Fibroblast of lung (primary cell): Measurements from ENCODE around the gene VDAC2. TPM values are rescaled to one million over a fixed set of nuclear protein-coding genes. Genes with fewer than 3 reads are reported as not detected.
A peak's percentile ranks its signal among the peaks of the same experiment; 100 is the strongest.

Experiments
- DNase-seq, 2 donors: peaks; one replicate each; pipeline versions ENCODE4 v3.0.0 to v3.0.0-alpha.2; 2010; ENCODE audit warnings: low read depth in 2 of 2
- H2AFZ ChIP-seq: 2 replicates; pipeline ENCODE4 v1.5.1; 2012; ENCODE audit warnings: low read length, control low read depth, inconsistent platforms
- H3K27ac ChIP-seq: 2 replicates; pipeline ENCODE4 v1.5.1; 2011; ENCODE audit warnings: low read length, control low read depth; ENCODE audit not compliant: insufficient read depth
- H3K27me3 ChIP-seq: 2 replicates; pipeline ENCODE4 v1.5.1; 2011; ENCODE audit warnings: mild to moderate bottlenecking, low read length; ENCODE audit not compliant: control insufficient read depth, insufficient read depth
- H3K36me3 ChIP-seq: 2 replicates; pipeline ENCODE4 v1.5.1; 2011; ENCODE audit warnings: low read length; ENCODE audit not compliant: control insufficient read depth, insufficient read depth
- H3K4me1 ChIP-seq: 2 replicates; pipeline ENCODE4 v1.5.1; 2011; ENCODE audit warnings: low read length; ENCODE audit not compliant: control insufficient read depth, insufficient read depth; ENCODE audit errors: extremely low read depth
- H3K4me2 ChIP-seq: 2 replicates; pipeline ENCODE4 v1.5.1; 2011; ENCODE audit warnings: low read length, control low read depth; ENCODE audit not compliant: insufficient read depth; ENCODE audit errors: extremely low read depth
- H3K4me3 ChIP-seq, 4 experiments: fragments of 200-600 bp in 1 of 4; sonication (generic) in 1 of 4; replicated peaks in 1 of 4; 2 replicates each; pipeline ENCODE4 v1.5.1; 2011 to 2016; ENCODE audit warnings: low read length in 4 of 4, low read depth in 3 of 4, mild to moderate bottlenecking in 3 of 4, control low read depth in 2 of 4, inconsistent platforms in 1 of 4, mixed read lengths in 1 of 4; ENCODE audit not compliant: insufficient read depth in 1 of 4; ENCODE audit errors: control extremely low read depth in 1 of 4
- H3K79me2 ChIP-seq: 2 replicates; pipeline ENCODE4 v1.5.1; 2012; ENCODE audit warnings: mild to moderate bottlenecking, low read length, inconsistent platforms; ENCODE audit not compliant: control insufficient read depth, insufficient read depth
- H3K9ac ChIP-seq: 2 replicates; pipeline ENCODE4 v1.5.1; 2011; ENCODE audit warnings: mild to moderate bottlenecking, low read length, control low read depth; ENCODE audit not compliant: insufficient read depth
- H3K9me3 ChIP-seq: 2 replicates; pipeline ENCODE4 v1.5.1; 2012; ENCODE audit warnings: low read depth, low read length; ENCODE audit not compliant: control insufficient read depth, insufficient read depth
- H4K20me1 ChIP-seq: 2 replicates; pipeline ENCODE4 v1.5.1; 2011; ENCODE audit warnings: low read length; ENCODE audit not compliant: control insufficient read depth, insufficient read depth; ENCODE audit errors: extremely low read depth
- EZH2 ChIP-seq: IDR thresholded peaks from 2 replicates; pipeline ENCODE4 v1.5.1; 2012; ENCODE audit warnings: low read length, control low read depth, mild to moderate bottlenecking; ENCODE audit errors: missing control alignments
- polyA plus RNA-seq, 2 donors: library from polyadenylated mRNA; depleted of rRNA in 1 of 2; stranded (reverse) in 1 of 2; unstranded in 1 of 2; fragments of >200 nt; gene quantifications; 2 replicates each; pipeline ENCODE4 v1.2.1, GENCODE V29; 2011 to 2012; ENCODE audit warnings: missing spikeins in 1 of 2
- total RNA-seq: library from RNA; depleted of rRNA; stranded (reverse); fragments of >200 nt; gene quantifications from 2 replicates; pipeline ENCODE4 v1.2.1, GENCODE V29; 2014
- TF ChIP-seq, protein P1 (sequence below), 2 donors: IDR thresholded peaks in 1 of 2; conservative IDR thresholded peaks in 1 of 2; 1 replicate in 1 of 2; 2 replicates in 1 of 2; pipeline ENCODE4 v1.5.1; 2011 to 2012; ENCODE audit warnings: low read length in 2 of 2, control low read depth in 1 of 2, inconsistent platforms in 1 of 2, low read depth in 1 of 2, mild to moderate bottlenecking in 1 of 2

Gene VDAC2
- total and polyA plus RNA-seq, 2 donors (not counting 1 experiment from before 2014, with no cell fraction given): 151 to 208 TPM

DNA sequence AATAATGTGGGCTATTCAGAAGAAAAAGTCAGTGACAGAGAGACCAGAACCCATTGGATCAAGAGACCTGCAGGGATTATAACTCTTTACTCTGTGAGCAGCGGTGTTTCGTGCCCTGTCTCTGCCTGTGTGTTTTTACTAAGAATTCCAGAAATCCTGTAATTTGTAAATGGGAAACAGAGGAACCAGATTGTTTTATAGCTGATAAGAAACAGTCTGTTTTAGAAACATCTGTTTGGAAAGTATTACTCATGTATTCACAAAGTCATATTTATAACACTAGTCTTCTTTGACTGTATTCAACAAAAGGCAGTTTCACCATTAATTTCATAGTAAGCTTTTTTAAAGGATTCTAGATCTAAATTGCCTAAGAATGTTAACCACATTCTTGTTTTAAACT is 30.0 kb upstream of the VDAC2 start:
- Histone ChIP-seq H4K20me1 (no peaks in the 10 kb centered on the region), H3K4me1 (peaks cover 2% of the 10 kb centered on the region), H3K9me3 (no peaks in the 10 kb centered on the region), H3K9ac (no peak overlapping the region), H3K4me3 (no peak overlapping the region), H3K79me2 (no peaks in the 10 kb centered on the region), H3K27ac (no peak overlapping the region), H3K27me3 (no peaks in the 10 kb centered on the region), H2AFZ (no peak overlapping the region), H3K4me2 (no peak overlapping the region), H3K36me3 (no peaks in the 10 kb centered on the region)
- DNase-seq: peak in 1 of 2 donors; percentile 60
- no peak for TF ChIP-seq EZH2
- TF ChIP-seq, protein P1, sequence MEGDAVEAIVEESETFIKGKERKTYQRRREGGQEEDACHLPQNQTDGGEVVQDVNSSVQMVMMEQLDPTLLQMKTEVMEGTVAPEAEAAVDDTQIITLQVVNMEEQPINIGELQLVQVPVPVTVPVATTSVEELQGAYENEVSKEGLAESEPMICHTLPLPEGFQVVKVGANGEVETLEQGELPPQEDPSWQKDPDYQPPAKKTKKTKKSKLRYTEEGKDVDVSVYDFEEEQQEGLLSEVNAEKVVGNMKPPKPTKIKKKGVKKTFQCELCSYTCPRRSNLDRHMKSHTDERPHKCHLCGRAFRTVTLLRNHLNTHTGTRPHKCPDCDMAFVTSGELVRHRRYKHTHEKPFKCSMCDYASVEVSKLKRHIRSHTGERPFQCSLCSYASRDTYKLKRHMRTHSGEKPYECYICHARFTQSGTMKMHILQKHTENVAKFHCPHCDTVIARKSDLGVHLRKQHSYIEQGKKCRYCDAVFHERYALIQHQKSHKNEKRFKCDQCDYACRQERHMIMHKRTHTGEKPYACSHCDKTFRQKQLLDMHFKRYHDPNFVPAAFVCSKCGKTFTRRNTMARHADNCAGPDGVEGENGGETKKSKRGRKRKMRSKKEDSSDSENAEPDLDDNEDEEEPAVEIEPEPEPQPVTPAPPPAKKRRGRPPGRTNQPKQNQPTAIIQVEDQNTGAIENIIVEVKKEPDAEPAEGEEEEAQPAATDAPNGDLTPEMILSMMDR (conservative IDR thresholded peaks at IDR 0.05 in 1 of 2, IDR thresholded peaks at IDR 0.05 in 1 of 2; ENCODE audit: low read depth in 1 of 2, low read length in 2 of 2): no peak

DNA sequence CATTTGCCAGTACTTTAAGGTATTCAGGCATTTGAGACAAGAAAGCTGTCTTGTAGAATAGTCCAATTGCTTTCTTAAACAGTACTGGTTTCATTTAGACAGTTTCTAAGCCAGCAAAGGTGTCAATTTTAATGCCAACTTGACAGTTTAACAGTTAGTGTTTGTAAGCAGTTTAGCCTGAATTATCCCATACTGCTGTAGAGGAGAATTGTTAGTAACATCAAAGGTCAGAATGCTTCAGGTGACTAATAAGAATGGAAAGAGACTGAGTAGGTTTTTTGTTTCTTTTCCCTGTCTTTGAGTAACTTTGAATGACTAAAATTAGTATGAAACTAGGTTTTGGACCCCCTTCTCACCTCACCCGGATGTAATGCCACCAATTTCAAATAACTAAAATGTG is 29.5 kb upstream of the VDAC2 start:
- TF ChIP-seq, protein P1 (conservative IDR thresholded peaks at IDR 0.05 in 1 of 2, IDR thresholded peaks at IDR 0.05 in 1 of 2; ENCODE audit: low read depth in 1 of 2, low read length in 2 of 2): no peak
- TF ChIP-seq EZH2: no peak
- H3K27me3 ChIP-seq: no peaks in the 10 kb centered on the region
- no peak overlapping the region for H3K4me3 ChIP-seq
- H2AFZ ChIP-seq: no peak overlapping the region
- DNase-seq: no peak
- no peaks in the 10 kb centered on the region for H4K20me1 ChIP-seq
- no peaks in the 10 kb centered on the region for H3K79me2 ChIP-seq
- no peak overlapping the region for H3K9ac ChIP-seq
- H3K27ac ChIP-seq: no peak overlapping the region
- no peaks in the 10 kb centered on the region for H3K36me3 ChIP-seq
- peaks cover 2% of the 10 kb centered on the region for H3K4me1 ChIP-seq
- no peaks in the 10 kb centered on the region for H3K9me3 ChIP-seq
- H3K4me2 ChIP-seq: no peak overlapping the region

DNA sequence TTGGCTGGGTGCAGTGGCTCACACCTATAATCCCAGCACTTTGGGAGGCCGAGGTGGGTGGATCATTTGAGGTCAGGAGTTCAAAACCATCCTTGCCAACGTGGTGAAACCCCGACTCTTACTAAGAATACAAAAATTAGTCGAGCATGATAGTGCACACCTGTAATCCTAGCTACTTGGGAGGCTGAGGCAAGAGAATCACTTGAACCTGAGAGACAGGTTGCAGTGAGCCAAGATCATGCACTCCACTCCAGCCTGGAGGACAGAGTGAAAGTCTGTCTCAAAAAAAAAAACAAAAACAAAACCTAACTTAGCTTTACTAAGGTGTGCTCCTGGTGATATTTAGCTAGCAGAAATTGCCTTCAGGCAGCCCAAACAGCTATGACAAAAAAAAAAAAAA is 24.3 kb upstream of the VDAC2 start:
- DNase-seq: no peak
- Histone ChIP-seq H3K27me3 (no peaks in the 10 kb centered on the region), H3K4me3 (no peak overlapping the region), H2AFZ (no peak overlapping the region), H3K27ac (no peak overlapping the region), H3K9ac (no peak overlapping the region), H3K4me1 (peaks cover 6% of the 10 kb centered on the region), H3K9me3 (no peaks in the 10 kb centered on the region), H3K79me2 (no peaks in the 10 kb centered on the region), H3K4me2 (no peak overlapping the region), H4K20me1 (no peaks in the 10 kb centered on the region), H3K36me3 (no peaks in the 10 kb centered on the region)
- TF ChIP-seq, protein P1 (conservative IDR thresholded peaks at IDR 0.05 in 1 of 2, IDR thresholded peaks at IDR 0.05 in 1 of 2; ENCODE audit: low read depth in 1 of 2, low read length in 2 of 2): no peak
- TF ChIP-seq EZH2: no peak
